Panc1 (cell line): ENCODE results near the gene LEMD2.

Experiments
- CTCF ChIP-seq: fragments of 450-650 bp; IDR thresholded peaks from 2 replicates; pipeline ENCODE4 v1.5.1; 2017; ENCODE audit warnings: mild to moderate bottlenecking
- POLR2AphosphoS5 ChIP-seq: IDR thresholded peaks from 2 replicates; pipeline ENCODE4 v1.6.1; 2012; ENCODE audit warnings: mild to moderate bottlenecking, low read depth, low read length, moderate library complexity
- REST ChIP-seq, 2 experiments: IDR thresholded peaks; 2 replicates each; pipeline ENCODE4 v1.6.1; 2011 to 2012; ENCODE audit warnings: low read depth in 2 of 2, control low read depth in 1 of 2, low read length in 1 of 2, mild to moderate bottlenecking in 1 of 2, moderate library complexity in 1 of 2; ENCODE audit not compliant: insufficient read depth in 1 of 2
- SIN3A ChIP-seq: IDR thresholded peaks from 2 replicates; pipeline ENCODE4 v1.6.1; 2012; ENCODE audit warnings: low read depth, mild to moderate bottlenecking, low read length, moderate library complexity, borderline replicate concordance; ENCODE audit not compliant: insufficient read depth
- TCF7L2 ChIP-seq: IDR thresholded peaks from 2 replicates; pipeline ENCODE4 v1.6.1; 2011; ENCODE audit warnings: mild to moderate bottlenecking, low read depth, low read length, inconsistent platforms

- no peak for TF ChIP-seq POLR2AphosphoS5
- TF ChIP-seq CTCF: no peak
- TF ChIP-seq SIN3A: no peak
- TF ChIP-seq TCF7L2: no peak
- no peak for TF ChIP-seq REST (IDR thresholded peaks at IDR 0.05; ENCODE audit: insufficient read depth in 1 of 2, low read depth in 2 of 2, low read length in 1 of 2)
These were observed 5.0 kb downstream of the LEMD2 start for GRCh38 chr6:33783781-33784520.
